GDM1 (cell line): ENCODE data around the gene GRIN3B.

ENCODE experiments used
- DNase-seq: peaks from one replicate; lab custom pipeline; 2025; lab: John Stamatoyannopoulos, UW

GRIN3B gene

DNA sequence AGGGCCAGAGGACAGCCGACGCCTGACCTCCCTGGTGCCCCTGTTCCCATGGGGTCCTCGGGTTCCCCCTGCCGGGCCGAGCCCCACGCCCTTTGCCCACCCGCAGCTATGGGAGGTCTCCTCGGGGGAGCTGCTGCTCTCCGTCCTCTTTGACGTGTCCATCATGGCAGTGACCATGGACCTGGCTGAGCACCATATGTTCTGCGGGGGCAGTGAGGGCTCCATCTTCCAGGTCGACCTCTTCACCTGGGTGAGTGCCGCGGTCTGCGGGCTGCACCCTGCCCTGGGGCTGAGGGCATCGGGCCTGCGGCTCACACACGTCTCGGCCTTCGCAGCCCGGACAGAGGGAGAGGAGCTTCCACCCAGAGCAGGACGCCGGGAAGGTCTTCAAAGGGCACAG is 9.5 kb upstream of the GRIN3B start:
- DNase-seq, result no peak

DNA sequence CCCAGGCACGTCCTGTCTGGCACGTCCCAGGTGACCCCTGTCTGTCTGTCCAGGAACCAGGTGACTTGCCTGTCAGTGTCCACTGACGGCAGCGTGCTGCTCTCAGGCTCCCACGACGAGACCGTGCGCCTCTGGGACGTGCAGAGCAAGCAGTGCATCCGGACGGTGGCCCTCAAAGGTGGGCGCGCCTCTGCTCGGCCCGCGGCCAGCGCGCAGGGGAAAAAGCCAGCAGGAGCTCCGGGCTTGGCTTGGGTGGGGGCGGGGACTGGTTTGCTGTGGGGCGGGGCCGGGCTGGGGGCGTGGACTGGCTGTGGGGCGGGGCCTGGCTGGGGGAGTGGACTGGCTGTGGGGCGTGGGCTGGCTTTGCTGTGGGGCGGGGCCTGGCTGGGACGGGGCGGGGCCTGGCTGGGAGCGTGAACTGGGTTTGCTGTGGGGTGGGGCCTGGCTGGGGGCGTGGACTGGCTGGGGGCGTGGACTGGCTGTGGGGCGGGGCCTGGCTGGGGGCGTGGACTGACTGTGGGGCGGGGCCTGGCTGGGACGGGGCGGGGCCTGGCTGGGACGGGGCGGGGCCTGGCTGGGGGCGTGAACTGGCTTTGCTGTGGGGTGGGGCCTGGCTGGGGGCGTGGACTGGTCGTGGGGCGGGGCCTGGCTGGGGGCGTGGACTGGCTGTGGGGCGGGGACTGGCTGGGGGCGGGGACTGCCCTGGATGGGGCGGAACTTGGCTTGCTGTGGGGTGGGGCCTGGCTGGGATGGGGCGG is 8.9 kb upstream of the GRIN3B start:
- no peak for DNase-seq

DNA sequence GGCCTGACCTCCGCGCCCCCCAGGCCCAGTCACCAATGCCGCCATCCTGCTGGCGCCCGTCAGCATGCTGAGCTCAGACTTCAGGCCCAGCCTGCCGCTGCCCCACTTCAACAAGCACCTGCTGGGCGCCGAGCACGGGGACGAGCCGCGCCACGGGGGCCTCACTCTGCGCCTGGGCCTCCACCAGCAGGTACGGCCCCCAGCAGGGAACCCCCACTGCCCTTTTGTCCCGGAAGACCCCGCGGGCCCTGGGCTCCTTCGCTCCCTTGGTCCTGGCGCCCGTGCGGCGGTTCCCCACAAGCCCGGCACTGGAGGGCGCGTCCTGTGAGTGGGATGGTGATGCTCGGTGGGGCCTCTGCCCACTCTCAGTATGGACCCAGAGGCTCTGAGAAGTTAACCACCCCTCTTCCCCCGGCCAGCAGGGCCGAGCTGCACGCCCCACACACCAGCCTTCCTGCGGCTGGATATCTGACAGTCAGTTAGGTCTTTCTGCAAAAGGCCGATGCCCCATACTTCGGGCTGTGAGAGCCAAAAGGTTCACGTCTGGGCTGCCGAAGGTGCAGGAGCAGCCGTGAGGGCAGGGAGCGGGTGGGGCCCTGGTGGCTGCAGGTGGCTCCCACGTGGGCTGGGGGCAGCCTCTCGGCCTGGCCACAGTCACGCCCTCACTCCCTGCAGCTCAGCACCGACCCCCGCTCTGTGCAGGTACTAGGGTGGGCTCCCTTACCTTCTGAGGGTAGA is 8.1 kb upstream of the GRIN3B start:
- no peak for DNase-seq

DNA sequence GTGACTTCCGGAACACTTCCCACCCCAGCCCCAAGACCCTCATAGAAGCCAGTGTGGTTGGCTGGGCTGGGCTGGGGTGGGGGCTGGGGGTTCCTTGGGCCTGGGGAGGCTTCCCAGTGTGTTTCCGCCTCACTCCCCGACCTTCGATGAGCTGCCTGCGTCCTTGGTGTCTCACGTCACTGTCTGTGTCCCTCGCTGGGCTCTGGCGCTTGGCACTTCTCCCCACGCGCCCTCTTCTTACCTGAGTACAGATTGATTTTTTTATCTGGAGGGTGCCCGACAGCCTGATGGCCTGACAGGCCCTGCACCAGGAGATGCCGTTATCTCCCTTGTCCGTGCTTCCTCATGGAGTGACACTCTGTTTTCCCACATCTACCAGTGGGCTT is 7.6 kb upstream of the GRIN3B start:
- no peak for DNase-seq

DNA sequence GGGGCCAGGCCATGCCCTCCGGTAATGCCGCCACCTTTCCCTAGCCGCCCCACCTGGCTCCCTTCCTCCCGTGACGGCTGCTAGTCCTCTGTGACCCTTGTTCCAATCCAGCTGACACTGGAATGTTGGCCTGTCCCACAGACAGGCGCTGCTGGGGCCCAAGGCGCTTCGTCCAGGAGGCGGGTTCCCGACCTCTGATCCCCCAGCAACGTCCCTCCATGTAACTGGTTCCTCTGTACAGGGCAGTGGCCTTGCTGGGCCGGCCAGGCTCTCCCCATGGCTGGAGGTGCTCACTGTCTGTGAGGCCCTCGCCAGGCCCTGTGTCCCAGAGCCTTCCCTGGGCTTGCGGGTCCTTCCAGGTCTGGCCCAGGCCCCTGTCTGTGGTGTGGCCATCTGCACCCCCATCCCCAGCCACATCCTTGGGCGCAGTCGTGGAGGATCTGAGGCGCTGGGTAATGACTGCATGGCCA is 6.8 kb upstream of the GRIN3B start:
- DNase-seq, result no peak

DNA sequence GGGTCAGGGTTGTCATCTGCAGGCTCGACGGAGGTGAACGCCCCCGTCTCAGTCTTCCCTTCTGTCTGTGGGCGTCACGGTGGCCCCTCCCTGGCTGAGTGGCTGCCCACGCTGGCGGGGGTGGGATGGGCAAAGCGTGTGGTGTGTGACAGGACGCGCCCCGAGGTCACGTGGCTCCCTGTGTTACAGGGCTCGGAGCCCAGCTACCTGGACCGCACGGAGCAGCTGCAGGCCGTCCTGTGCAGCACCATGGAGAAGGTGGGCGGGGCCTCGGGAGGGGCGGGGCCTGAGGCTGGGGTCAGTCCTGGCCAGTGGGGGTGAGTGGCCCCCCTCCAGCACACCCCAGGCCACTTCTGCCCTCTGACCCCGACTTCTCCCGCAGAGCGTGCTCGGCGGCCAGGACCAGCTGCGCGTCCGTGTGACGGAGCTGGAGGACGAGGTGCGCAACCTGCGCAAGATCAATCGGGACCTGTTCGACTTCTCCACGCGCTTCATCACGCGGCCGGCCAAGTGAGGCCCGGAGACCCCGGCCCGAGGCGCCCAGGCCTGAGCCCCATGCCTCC is 6.3 kb upstream of the GRIN3B start:
- DNase-seq, result no peak

DNA sequence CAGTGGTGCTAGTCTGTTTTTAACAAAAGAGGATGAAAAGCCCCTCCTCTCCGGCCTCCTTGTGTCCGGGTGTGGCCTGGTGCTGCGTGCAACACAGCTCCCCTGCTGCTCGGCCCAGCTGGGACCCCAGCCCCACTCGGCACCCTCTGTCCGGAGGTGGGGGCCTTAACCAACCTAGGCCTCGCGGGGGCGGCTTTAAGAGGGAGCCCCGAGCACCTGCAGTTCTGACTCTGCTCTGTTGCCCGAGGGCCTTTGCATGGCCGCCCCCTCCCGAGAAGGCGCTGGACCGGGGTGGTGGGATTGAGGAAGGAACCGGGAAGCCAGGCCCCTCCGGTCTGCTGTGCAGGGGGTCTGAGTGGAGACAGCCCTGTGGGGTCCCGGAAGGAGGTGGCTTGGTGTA is 5.7 kb upstream of the GRIN3B start:
- DNase-seq, result no peak

DNA sequence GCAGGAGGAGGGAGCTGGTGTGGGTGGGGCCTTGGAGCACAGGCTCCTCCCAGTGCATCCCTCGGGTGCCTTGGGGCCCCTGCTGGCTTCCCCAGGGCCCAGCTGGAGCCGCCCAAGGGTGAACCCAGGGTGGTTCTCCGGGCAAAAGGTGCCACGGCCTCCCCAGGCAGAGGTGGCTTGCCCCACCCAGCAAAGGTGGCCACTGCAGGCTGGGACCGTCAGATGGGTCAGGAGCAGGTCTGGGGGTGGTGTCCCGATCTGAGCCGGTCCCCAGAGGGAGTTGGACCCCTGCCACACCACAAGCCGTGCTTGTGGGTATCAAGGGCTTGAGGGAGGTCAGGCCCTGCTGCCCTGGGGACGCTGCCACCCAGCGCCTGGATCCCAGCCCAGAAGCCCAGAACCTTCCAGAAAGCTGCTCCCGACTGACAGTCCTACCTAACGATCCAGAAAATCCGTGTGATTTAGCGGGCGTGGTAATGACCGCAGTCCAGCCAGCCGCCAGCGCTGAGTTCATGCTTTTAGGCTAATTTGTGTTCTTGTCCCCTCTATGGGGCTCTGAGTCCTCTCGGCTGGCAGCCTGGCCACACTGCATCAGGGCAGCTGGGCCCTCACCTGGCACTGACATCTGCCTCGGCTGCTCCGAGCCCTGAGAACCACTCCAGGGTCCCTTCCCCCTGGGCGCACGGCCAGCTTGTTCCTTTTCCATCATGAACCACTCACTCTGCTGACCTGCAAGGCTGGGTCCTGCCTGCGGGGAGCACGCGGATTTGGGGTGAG is 5.0 kb upstream of the GRIN3B start:
- no peak for DNase-seq

DNA sequence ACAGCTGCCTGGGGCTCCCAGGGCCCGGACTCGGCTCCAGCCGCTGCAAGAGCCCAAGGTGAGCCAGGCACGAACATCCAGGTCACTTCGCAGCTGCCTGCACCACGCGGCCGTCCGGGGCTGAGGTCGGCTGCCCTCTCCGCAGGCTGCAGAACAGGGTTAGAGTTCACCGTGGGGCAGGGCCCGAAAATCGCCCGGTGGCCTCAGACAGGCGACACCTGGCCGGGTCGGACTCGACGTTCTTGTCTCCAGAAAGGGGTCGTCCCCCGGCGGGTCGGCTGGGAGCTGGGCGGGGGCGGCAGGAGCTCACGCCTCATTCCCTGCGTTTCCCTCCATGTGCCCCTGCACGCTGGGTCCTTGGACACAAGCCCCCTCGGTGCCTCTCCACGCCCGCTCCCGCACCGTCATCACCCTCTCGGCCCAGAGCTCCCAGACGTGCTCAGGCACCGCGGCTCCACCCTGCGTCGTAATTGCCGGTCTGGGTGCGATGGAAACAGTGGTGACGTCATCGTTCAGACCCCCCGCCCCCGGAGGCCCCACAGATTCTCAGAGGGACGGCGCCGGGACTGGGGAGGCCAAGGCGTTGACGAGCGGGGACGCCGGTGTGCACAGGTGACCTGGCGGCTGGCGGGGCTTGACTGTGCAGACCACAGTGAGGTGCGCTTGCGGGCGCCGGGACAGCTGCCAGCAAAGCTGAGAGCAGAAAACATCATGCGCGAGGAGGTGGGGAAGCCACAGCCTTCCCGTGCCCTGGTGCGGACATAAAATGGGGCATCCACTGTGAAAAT is 4.0 kb upstream of the GRIN3B start:
- no peak for DNase-seq

DNA sequence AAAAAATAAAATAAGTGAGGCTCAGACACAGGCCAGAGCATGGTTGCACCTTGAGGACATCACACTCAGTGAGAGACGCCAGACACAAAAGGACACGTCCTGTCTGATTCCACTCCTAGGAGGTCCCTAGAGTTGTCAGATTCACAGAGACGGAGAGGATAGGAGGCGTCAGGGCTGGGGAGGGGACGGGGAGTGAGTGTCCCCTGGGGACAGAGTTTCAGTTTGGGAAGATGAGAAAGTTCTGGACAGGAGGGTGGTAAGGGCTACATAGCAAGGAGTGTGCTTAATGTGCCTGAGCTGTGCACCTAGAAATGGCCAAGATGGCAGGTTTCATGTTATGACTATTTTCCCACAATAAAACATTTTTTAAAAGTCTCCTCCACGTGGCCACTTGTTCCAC is 2.2 kb upstream of the GRIN3B start:
- no peak for DNase-seq

DNA sequence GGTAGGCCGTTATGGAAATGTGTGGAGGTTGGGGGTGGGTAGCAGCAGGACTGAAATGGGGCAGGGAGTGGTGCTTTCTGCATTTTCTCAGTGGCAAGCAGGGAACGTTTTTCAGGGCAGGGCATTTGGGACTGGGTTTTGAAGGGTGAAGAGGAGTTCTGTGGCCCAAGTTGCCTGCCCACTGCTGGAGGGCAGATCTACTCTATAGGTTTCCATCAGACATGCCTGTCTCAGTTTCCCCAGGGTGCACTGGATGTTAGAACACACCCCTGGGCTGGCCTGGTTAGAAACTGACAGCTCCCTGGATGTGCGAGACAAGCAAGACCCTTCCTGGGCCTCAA is 870 bp upstream of the GRIN3B start:
- DNase-seq, result no peak

DNA sequence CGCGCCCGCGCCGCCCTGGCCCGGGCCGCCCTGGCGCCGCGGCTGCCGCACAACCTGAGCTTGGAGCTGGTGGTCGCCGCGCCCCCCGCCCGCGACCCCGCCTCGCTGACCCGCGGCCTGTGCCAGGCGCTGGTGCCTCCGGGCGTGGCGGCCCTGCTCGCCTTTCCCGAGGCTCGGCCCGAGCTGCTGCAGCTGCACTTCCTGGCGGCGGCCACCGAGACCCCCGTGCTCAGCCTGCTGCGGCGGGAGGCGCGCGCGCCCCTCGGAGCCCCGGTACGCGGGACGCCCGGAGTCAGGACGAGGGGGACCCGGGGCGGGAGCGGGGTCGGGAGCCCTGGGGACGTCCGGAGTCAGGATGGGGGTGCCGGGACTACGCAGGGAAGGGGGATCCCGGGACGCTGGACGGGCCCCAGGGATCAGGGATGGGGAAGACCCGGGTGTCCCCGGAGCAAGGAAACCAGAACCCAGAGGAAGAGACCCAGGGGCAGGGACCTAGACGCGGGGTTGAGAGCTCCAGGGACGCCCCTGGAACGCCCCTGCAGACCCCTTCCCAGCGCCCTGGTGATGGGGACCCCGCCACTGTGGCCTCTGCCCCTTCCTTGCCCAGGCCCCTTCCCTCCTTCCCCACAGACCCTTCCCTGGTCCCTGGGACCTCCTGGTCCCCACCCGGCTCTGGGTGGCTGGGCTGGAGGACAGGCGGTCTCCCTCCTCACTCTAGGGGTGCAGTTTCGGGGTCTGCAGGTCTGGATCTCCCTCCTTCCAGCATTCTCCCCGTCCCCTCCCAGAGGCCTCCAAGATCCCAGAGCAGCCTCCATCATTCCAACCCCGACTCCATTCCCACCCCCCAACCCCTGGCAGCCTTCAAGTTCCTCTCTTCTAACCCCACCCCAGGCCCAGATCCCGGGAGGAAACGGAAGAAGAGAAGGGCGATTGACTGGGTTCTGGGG is 645 bp downstream of the GRIN3B start:
- no peak for DNase-seq

DNA sequence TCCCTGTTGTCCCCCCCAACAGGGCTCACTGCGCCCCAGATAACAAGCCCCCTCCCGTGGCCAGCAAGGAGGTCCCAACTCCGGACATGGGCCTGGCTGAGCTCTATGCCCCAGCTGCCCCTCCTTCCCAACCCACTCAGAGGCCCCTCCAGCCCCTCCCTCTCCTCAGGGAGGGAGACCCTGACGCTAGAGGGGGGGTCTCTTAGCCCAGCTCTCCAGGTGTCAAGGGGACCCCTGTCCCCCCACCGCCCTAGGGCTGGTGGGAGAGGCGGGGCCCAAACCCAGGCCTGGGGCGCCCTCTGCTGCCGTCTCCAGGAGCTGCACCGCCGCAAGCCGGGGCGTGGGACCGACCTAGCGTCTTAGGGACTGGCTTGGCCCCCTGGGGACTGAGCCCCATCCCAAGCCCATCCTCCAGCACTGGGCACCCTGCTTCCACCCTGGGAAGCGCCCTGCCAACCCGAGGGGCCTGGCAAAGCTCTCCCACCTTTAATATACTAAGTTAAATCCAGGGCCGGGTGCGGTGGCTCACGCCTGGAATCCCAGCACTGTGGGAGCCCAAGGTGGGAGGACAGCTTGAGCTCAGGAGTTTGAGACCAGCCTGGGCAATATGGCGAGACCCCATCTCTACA is 1.4 kb downstream of the GRIN3B start:
- peak; percentile 31 for DNase-seq

DNA sequence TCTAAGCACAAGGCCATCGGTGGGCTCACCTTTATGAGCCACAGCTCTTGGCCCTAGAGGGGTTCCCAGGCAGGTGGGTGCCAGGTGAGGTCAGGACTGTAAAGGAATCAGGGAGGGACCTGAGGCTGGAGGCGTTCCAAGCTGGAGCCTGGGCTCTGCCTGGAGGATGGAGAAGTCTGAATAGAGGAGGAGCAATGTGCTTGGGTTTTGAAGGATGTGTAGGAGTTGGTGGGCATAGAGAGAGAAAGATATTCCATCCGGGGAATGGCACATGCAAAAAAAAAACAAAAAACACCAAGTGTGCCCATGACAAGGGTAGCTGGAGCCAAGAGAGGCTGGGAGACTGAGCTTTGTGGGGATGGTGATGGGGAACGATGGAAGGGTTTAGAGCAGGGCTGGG is 2.4 kb downstream of the GRIN3B start:
- no peak for DNase-seq

DNA sequence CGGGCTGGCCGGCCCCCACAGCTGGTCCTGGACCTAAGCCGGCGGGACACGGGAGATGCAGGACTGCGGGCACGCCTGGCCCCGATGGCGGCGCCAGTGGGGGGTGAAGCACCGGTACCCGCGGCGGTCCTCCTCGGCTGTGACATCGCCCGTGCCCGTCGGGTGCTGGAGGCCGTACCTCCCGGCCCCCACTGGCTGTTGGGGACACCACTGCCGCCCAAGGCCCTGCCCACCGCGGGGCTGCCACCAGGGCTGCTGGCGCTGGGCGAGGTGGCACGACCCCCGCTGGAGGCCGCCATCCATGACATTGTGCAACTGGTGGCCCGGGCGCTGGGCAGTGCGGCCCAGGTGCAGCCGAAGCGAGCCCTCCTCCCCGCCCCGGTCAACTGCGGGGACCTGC is 3.1 kb downstream of the GRIN3B start:
- DNase-seq, result no peak

DNA sequence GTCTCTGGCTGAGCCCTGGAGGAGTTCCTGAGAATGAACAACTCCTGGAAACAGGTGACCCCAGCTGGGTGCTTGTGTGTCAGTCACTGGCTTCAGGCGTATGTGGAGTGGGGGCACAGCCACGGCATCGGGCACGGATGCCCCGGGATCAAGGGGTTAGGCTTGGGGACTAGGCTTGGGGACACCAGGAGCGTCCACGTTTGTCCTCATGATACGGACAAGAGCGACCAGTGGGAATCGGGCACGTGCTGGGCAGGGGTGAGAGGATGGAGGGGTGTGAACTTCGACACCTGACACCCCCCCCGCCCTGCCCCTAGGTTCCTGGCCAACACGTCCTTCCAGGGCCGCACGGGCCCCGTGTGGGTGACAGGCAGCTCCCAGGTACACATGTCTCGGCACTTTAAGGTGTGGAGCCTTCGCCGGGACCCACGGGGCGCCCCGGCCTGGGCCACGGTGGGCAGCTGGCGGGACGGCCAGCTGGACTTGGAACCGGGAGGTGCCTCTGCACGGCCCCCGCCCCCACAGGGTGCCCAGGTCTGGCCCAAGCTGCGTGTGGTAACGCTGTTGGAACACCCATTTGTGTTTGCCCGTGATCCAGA is 4.1 kb downstream of the GRIN3B start:
- DNase-seq, result no peak

DNA sequence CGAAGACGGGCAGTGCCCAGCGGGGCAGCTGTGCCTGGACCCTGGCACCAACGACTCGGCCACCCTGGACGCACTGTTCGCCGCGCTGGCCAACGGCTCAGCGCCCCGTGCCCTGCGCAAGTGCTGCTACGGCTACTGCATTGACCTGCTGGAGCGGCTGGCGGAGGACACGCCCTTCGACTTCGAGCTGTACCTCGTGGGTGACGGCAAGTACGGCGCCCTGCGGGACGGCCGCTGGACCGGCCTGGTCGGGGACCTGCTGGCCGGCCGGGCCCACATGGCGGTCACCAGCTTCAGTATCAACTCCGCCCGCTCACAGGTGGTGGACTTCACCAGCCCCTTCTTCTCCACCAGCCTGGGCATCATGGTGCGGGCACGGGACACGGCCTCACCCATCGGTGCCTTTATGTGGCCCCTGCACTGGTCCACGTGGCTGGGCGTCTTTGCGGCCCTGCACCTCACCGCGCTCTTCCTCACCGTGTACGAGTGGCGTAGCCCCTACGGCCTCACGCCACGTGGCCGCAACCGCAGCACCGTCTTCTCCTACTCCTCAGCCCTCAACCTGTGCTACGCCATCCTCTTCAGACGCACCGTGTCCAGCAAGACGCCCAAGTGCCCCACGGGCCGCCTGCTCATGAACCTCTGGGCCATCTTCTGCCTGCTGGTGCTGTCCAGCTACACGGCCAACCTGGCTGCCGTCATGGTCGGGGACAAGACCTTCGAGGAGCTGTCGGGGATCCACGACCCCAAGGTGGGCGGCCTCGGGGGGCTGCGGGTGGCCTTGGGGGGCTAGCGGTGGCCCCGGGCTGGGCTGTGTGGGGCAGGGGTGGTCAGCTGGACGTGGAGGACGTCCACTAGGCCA is 4.8 kb downstream of the GRIN3B start:
- no peak for DNase-seq

DNA sequence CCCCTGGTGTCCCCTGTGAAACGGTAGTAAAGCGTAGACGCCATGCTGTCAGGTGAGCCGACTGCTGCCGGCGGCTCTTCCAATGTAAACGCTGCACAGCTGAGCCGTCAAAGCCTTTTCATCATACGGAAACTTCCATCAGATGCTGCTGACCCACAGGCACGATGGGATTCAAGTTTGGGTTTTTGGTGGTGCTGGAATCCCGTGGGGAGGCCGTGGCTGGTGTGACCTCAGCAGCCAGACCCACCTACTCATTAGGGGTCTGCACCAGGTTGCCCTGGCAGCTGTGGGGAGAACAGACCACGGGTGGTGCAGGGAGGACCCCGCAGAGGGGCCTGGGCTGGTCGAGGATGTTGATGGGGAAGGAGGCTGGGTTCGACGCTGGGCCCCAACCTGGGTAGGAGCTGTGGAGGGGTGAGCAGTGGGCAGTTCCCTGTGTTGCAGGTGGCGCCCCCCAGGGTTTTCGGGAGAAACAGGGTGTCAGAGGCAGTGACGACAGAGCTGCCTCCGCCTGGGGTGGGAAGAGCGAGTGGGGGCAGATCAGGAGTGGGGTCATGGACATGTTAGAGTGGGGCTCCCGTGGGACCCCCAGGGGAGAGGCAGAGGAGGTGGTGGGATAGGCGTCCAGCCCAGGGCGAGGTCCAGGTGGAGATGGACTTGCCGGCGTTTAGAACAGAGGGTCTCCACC is 6.6 kb downstream of the GRIN3B start:
- no peak for DNase-seq
